SK-N-SH treated with all-trans-retinoic acid at 6 μM for 48 hours (cell line): ENCODE results near the gene UBTD1.

Source experiments
- ARNTL ChIP-seq: fragments of 450-650 bp; formaldehyde crosslinking; IDR thresholded peaks from 2 replicates; pipeline ENCODE4 v1.5.0; 2020; ENCODE audit warnings: low read depth, mild to moderate bottlenecking, moderate library complexity, borderline replicate concordance
- CSRNP3 ChIP-seq: fragments of 250-450 bp; sonication (Bioruptor Pico); IDR thresholded peaks from 2 replicates; pipeline ENCODE4 v1.5.1; 2021; ENCODE audit warnings: mild to moderate bottlenecking, moderate library complexity
- PPARA ChIP-seq: fragments of 250-450 bp; sonication (Bioruptor Pico); IDR thresholded peaks from 2 replicates; pipeline ENCODE4 v1.5.0; 2020; ENCODE audit warnings: mild to moderate bottlenecking, borderline replicate concordance
- SNAI2 ChIP-seq: fragments of 250-450 bp; sonication (Bioruptor Pico); IDR thresholded peaks from 2 replicates; pipeline ENCODE4 v1.5.0; 2020; ENCODE audit warnings: mild to moderate bottlenecking, moderate library complexity
- TCF4 ChIP-seq: fragments of 250-450 bp; sonication (Bioruptor Pico); IDR thresholded peaks from 2 replicates; pipeline ENCODE4 v1.8.0; 2021; ENCODE audit warnings: mild to moderate bottlenecking, moderate library complexity, borderline replicate concordance
- TSHZ2 ChIP-seq: fragments of 250-450 bp; sonication (Bioruptor Pico); IDR thresholded peaks from 2 replicates; pipeline ENCODE4 v1.5.0; 2020; ENCODE audit warnings: mild to moderate bottlenecking, moderate library complexity
- ZFP3 ChIP-seq: fragments of 250-450 bp; sonication (Bioruptor Pico); IDR thresholded peaks from 2 replicates; pipeline ENCODE4 v1.5.0; 2020; ENCODE audit warnings: mild to moderate bottlenecking, moderate library complexity
- ZFP30 ChIP-seq: fragments of 450-650 bp; formaldehyde crosslinking; IDR thresholded peaks from 2 replicates; pipeline ENCODE4 v1.5.0; 2022; ENCODE audit warnings: mild to moderate bottlenecking, moderate library complexity
- ZNF70 ChIP-seq: fragments of 450-650 bp; formaldehyde crosslinking; IDR thresholded peaks from 2 replicates; pipeline ENCODE4 v1.5.0; 2020; ENCODE audit warnings: mild to moderate bottlenecking, moderate library complexity
- TF ChIP-seq, protein P1 (sequence below): fragments of 250-450 bp; sonication (Bioruptor Pico); IDR thresholded peaks from 2 replicates; pipeline ENCODE4 v1.8.0; 2020; ENCODE audit warnings: mild to moderate bottlenecking, moderate library complexity, borderline replicate concordance

GRCh38 chr10:97547271-97547600 lies 48.5 kb downstream of the UBTD1 start:
- TF ChIP-seq SNAI2 (no peak), ARNTL (no peak), CSRNP3 (CRISPR knock-in tag) (no peak), TCF4 (CRISPR knock-in tag) (no peak), ZNF70 (CRISPR knock-in tag) (no peak), PPARA (CRISPR knock-in tag) (no peak), ZFP3 (CRISPR knock-in tag) (no peak), ZFP30 (CRISPR knock-in tag) (no peak), TSHZ2 (CRISPR knock-in tag) (no peak)
- TF ChIP-seq, protein P1, sequence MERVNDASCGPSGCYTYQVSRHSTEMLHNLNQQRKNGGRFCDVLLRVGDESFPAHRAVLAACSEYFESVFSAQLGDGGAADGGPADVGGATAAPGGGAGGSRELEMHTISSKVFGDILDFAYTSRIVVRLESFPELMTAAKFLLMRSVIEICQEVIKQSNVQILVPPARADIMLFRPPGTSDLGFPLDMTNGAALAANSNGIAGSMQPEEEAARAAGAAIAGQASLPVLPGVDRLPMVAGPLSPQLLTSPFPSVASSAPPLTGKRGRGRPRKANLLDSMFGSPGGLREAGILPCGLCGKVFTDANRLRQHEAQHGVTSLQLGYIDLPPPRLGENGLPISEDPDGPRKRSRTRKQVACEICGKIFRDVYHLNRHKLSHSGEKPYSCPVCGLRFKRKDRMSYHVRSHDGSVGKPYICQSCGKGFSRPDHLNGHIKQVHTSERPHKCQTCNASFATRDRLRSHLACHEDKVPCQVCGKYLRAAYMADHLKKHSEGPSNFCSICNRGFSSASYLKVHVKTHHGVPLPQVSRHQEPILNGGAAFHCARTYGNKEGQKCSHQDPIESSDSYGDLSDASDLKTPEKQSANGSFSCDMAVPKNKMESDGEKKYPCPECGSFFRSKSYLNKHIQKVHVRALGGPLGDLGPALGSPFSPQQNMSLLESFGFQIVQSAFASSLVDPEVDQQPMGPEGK (CRISPR knock-in tag) = no peak
